C4-2B (cell line): ENCODE data around the gene CUL4B.
A peak's percentile ranks its signal among the peaks of the same experiment; 100 is the strongest.

Source experiments
- H3K27ac ChIP-seq: fragments of 450-650 bp; 2 replicates; pipeline ENCODE4 v1.5.1; 2017
- ZFX ChIP-seq: fragments of 450-650 bp; IDR thresholded peaks from 2 replicates; pipeline ENCODE4 v1.6.1; 2017
- TF ChIP-seq, protein P1 (sequence below): fragments of 450-650 bp; conservative IDR thresholded peaks from 2 replicates; pipeline ENCODE4 v1.5.1; 2017; ENCODE audit warnings: mild to moderate bottlenecking

CUL4B gene

DNA sequence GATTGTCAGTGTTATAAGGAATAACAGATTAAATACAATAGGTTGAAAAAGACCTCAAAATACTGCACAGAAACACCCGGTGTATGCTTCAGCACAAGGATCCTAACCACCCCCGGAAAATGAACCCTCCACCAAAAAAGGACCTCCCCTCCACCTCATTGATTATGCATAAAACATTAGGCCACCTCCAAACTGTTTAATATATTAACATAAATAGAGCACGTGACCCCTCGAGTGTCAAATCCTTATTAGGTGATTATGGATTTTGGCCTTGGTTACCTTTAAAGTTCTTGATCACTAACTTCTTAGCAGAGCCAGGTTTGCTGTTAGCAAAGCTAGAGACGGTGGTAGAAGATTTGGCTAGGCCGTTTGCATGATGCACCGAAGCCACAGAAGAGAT is 958 bp downstream of the CUL4B start:
- peak overlapping the region; percentile 97 for H3K27ac ChIP-seq
- TF ChIP-seq ZFX, result no peak
- TF ChIP-seq, protein P1, sequence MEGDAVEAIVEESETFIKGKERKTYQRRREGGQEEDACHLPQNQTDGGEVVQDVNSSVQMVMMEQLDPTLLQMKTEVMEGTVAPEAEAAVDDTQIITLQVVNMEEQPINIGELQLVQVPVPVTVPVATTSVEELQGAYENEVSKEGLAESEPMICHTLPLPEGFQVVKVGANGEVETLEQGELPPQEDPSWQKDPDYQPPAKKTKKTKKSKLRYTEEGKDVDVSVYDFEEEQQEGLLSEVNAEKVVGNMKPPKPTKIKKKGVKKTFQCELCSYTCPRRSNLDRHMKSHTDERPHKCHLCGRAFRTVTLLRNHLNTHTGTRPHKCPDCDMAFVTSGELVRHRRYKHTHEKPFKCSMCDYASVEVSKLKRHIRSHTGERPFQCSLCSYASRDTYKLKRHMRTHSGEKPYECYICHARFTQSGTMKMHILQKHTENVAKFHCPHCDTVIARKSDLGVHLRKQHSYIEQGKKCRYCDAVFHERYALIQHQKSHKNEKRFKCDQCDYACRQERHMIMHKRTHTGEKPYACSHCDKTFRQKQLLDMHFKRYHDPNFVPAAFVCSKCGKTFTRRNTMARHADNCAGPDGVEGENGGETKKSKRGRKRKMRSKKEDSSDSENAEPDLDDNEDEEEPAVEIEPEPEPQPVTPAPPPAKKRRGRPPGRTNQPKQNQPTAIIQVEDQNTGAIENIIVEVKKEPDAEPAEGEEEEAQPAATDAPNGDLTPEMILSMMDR, result no peak

DNA sequence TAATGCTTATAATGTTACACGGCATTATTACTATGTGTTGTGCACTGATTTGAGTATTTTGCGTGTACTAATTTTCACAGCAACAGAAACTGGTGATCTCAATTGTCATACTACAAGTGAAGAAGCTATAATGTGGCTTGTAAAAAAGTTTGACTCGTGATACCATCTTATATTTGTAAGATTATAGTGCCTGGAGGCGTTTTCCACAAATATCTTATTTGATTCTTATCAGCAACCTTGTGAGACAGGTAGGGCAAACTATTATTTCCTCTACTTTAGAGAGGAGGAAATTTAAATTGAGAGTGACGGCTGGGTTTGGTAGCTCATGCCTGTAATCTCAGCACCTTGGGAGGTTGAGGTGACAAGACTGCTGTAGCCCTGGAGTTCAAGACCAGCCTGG is 4.5 kb downstream of the CUL4B start:
- TF ChIP-seq, protein P1, result no peak
- no peak for TF ChIP-seq ZFX
- peak overlapping the region; percentile 67; the same call in 1 of the 2 replicates for H3K27ac ChIP-seq

DNA sequence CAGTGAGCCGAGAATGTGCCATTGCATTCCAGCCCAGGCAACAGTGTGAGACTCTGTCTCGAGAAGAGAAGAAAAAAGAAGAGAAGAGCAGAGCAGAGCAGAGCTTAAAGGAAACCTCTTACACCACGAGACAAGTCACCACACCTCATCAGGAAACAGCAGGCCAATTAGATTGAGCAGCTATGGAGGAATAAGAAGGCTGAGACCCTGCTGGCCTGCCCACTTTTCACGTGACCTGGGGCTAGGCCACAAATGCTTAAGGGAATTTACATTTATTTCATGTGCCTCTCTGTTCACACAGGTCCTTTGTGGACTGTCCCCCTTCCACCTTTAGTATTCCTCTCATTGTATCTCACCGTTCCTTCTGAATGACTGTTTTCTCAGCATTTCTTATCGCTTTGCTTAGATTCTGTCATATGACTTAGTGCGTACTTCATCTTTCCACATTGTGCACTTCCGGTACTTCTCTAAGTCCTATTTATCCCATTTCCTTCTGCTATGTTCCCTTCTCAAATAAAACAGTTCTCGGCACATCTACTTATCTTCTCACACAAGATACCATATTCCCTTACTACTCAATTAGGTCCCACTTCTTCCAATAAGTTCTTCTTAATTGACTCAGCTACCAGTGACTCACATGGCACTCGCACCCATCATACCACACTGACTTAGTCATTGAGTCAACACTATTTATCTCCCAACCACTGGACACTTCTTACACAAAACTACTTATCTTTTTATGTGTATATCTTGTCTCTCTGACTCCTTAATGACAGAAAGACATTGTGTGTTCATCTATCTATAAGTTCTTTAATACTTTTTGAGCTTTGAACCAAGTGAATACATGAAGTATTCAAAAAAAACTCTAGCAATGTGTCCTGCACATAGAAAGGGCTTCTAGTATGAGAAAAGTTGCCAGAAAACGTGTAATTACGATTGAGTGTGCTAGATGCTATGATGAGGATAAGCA is 11.0 kb downstream of the CUL4B start:
- TF ChIP-seq, protein P1, result no peak
- no peak for TF ChIP-seq ZFX
- peak overlapping the region; percentile 48; the same call in 1 of the 2 replicates for H3K27ac ChIP-seq

DNA sequence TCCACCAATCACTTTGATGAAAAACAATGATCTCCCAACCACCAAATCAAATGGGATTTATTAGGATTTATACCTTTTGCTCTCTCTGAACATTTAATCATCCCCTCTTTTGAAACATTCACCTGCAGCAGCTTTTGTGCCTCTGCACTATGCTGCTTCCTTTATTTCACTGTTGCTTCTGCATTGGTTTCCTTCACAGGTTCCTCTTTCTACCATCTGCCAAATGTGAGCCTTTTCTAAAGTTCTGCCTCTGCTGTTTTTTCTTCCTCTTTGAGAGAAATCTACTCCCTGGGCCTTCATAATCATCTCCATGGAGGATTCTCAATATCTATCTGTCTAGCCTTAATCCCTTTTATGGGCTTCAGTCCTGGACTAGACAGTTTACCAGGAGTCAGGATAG is 24.7 kb downstream of the CUL4B start:
- no peak overlapping the region for H3K27ac ChIP-seq
- TF ChIP-seq, protein P1, result no peak
- TF ChIP-seq ZFX, result no peak

DNA sequence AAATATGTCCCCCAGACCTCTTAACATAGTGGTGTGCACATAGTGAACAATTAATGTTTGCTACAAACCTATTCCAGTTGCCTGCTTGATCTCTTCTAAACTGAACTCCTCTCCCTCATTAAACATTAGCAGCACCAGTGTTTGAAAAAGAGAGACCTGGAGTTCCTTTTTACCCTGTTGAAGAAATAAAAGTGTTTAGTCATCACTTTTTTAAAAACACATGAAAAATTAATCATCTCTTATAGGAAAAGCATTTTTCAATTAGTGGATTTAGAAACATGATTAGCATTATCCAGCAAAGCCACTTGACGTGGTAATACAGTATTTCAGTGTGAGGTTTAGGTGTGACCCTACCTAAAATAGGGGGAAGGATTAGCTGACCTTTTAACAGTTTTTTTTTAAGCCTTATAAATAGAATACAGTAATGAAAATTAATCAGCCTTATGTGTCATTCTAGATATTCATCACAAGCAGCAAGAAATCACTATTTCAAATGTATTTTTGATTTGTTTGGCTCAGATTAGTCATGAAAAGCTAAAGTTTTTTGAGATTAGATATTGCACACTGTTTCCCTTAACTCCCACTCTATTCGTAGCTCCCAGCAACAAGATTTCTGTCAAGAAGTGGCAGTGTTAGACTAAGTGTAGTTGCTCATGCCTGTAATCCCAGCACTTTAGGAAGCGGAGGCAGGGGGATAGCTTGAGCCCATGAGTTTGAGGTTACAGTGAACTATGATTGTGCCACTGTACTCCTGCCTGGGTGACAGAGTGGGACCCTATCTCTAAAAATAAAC is 26.2 kb downstream of the CUL4B start:
- TF ChIP-seq ZFX, result no peak
- TF ChIP-seq, protein P1, result no peak
- no peak overlapping the region for H3K27ac ChIP-seq

DNA sequence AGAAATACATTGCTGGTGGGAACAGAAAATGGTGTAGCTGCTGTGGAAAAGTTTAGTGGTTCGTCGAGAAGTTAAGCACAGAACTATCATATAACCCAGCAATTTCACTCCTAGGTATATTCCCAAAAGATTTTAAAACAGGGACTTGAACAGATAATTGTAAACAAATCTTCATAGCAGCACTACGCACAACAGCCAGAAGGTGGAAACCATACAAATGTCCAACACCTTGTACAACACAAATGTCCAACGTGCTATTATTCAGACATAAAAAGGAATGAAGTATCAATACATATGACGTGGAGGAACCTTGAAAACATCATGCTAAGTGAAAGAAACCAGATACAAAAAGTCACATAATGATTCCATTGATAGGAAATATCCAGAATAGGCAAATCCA is 37.9 kb downstream of the CUL4B start:
- TF ChIP-seq ZFX, result no peak
- TF ChIP-seq, protein P1, result no peak; the same call in 1 of the 2 replicates

DNA sequence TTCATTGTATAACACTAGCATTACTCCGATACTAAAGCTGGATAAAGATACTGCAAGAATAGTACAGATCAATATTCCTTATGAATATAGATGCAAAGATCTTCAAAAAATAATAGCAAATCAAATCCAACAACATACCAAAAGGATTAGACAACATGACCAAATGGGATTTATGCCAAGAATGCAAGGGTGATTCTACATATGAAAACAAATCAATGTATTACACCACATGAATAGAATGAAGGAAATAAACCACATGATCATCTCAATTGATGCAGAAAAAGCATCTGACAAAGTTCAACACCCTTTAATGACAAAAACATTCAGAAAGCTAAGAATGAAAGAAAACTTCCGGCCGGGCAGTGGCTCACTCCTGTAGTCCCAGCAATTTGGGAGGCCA is 42.8 kb downstream of the CUL4B start:
- H3K27ac ChIP-seq, result no peak overlapping the region
- TF ChIP-seq, protein P1, result no peak
- TF ChIP-seq ZFX, result no peak

More for the DNA sequence above, 37.9 kb downstream of the CUL4B start:
- H3K27ac ChIP-seq, result no peak overlapping the region
